ENCODE data around the gene CPM.
"Not testable (repeated sequence)": the region's sequence is repeated elsewhere in the genome, so short reads cannot be mapped to it uniquely, and the experiment has no call there.

The CPM gene

GRCh38 chr12:68806488-68807237 lies 126.3 kb downstream of the CPM start:
- H3K27ac ChIP-seq (ENCODE audit: low read depth, low read length): 0 out of 2 replicates have a peak overlapping the region, but pooled peaks have one; percentile 93
- peaks cover 4% of the 10 kb centered on the region for H3K4me1 ChIP-seq (ENCODE audit: control insufficient read depth, insufficient read depth, low read length, unreplicated experiment)
- no peak overlapping the region for H3K4me3 ChIP-seq (ENCODE audit: low read depth, low read length)
- no peak overlapping the region for H2AFZ ChIP-seq (ENCODE audit: low read length, unreplicated experiment)
- peaks cover 12% of the 10 kb centered on the region for H3K36me3 ChIP-seq (ENCODE audit: insufficient read depth, low read length)
- H3K27me3 ChIP-seq (ENCODE audit: insufficient read depth, low read length): no peaks in the 10 kb centered on the region
- peaks cover 26% of the 10 kb centered on the region for H3K79me2 ChIP-seq (ENCODE audit: control insufficient read depth, insufficient read depth, low read length, unreplicated experiment)

- no peak overlapping the region for H2AFZ ChIP-seq (ENCODE audit: low read length, unreplicated experiment)
- no peaks in the 10 kb centered on the region for H3K27me3 ChIP-seq (ENCODE audit: insufficient read depth, low read length)
- H3K4me1 ChIP-seq (ENCODE audit: control insufficient read depth, insufficient read depth, low read length, unreplicated experiment): peaks cover 4% of the 10 kb centered on the region
- H3K36me3 ChIP-seq (ENCODE audit: insufficient read depth, low read length): peaks cover 12% of the 10 kb centered on the region
- H3K4me3 ChIP-seq (ENCODE audit: low read depth, low read length): no peak overlapping the region
- H3K27ac ChIP-seq (ENCODE audit: low read depth, low read length): no peak overlapping the region
- peaks cover 21% of the 10 kb centered on the region for H3K79me2 ChIP-seq (ENCODE audit: control insufficient read depth, insufficient read depth, low read length, unreplicated experiment)
Observed at GRCh38 chr12:68805592-68806120, 127.3 kb downstream of the CPM start.

GRCh38 chr12:68804657-68805591 lies 128.0 kb downstream of the CPM start:
- Histone ChIP-seq H3K27me3 (ENCODE audit: insufficient read depth, low read length) (no peaks in the 10 kb centered on the region), H3K4me1 (ENCODE audit: control insufficient read depth, insufficient read depth, low read length, unreplicated experiment) (peaks cover 4% of the 10 kb centered on the region), H3K4me3 (ENCODE audit: low read depth, low read length) (no peak overlapping the region), H3K36me3 (ENCODE audit: insufficient read depth, low read length) (peaks cover 9% of the 10 kb centered on the region), H3K27ac (ENCODE audit: low read depth, low read length) (no peak overlapping the region), H3K79me2 (ENCODE audit: control insufficient read depth, insufficient read depth, low read length, unreplicated experiment) (peaks cover 18% of the 10 kb centered on the region), H2AFZ (ENCODE audit: low read length, unreplicated experiment) (no peak overlapping the region)

GRCh38 chr12:68803948-68804656 lies 128.9 kb downstream of the CPM start:
- H3K27ac ChIP-seq (ENCODE audit: low read depth, low read length): no peak overlapping the region

GRCh38 chr12:68802911-68803651 lies 129.9 kb downstream of the CPM start:
- not testable (repeated sequence) for H3K36me3 ChIP-seq (ENCODE audit: insufficient read depth, low read length); H2AFZ ChIP-seq (ENCODE audit: low read length, unreplicated experiment); H3K27me3 ChIP-seq (ENCODE audit: insufficient read depth, low read length); H3K4me3 ChIP-seq (ENCODE audit: low read depth, low read length); H3K79me2 ChIP-seq (ENCODE audit: control insufficient read depth, insufficient read depth, low read length, unreplicated experiment); H3K4me1 ChIP-seq (ENCODE audit: control insufficient read depth, insufficient read depth, low read length, unreplicated experiment); H3K27ac ChIP-seq (ENCODE audit: low read depth, low read length)

More at GRCh38 chr12:68803948-68804656, 128.9 kb downstream of the CPM start:
- H3K4me3 ChIP-seq (ENCODE audit: low read depth, low read length): no peak overlapping the region
- H3K27me3 ChIP-seq (ENCODE audit: insufficient read depth, low read length): no peaks in the 10 kb centered on the region
- peaks cover 10% of the 10 kb centered on the region for H3K79me2 ChIP-seq (ENCODE audit: control insufficient read depth, insufficient read depth, low read length, unreplicated experiment)
- H3K4me1 ChIP-seq (ENCODE audit: control insufficient read depth, insufficient read depth, low read length, unreplicated experiment): peaks cover 4% of the 10 kb centered on the region
- H2AFZ ChIP-seq (ENCODE audit: low read length, unreplicated experiment): no peak overlapping the region
- H3K36me3 ChIP-seq (ENCODE audit: insufficient read depth, low read length): peaks cover 1% of the 10 kb centered on the region; the same call in 1 of the 2 replicates

- not testable (repeated sequence) for H3K27me3 ChIP-seq (ENCODE audit: insufficient read depth, low read length); H3K4me3 ChIP-seq (ENCODE audit: low read depth, low read length); H3K4me1 ChIP-seq (ENCODE audit: control insufficient read depth, insufficient read depth, low read length, unreplicated experiment); H3K36me3 ChIP-seq (ENCODE audit: insufficient read depth, low read length); H3K79me2 ChIP-seq (ENCODE audit: control insufficient read depth, insufficient read depth, low read length, unreplicated experiment); H2AFZ ChIP-seq (ENCODE audit: low read length, unreplicated experiment)
- peak overlapping the region; percentile 22 for H3K27ac ChIP-seq (ENCODE audit: low read depth, low read length)
Observed at GRCh38 chr12:68802372-68802745, 130.6 kb downstream of the CPM start.
